DMS 273 treated with DMSO at 0.1 percent for 48 hours (cell line): ENCODE results near the gene LAMA5.

Experiments
- DNase-seq: peaks from one replicate; lab custom pipeline; 2025; lab: John Stamatoyannopoulos, UW

The LAMA5 gene

DNA sequence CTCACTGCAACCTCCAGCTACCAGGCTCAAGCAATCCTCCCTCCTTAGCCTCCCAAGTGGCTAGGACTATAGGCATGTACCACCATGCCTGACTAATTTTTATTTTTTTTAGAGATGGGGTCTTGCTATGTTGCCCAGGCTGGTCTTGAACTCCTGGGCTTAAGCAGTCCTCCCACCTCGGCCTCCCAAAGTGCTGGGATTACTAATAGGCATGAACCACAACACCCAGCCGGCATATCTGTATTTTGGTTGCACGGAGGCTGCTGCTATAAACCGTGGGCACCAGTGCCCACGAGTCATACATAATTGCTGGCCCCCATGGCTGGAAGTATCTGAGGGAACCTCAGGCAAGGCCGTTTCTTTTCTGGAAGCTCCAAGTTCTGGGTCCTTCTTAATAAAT lies 82.7 kb downstream of the LAMA5 start:
- no peak for DNase-seq

DNA sequence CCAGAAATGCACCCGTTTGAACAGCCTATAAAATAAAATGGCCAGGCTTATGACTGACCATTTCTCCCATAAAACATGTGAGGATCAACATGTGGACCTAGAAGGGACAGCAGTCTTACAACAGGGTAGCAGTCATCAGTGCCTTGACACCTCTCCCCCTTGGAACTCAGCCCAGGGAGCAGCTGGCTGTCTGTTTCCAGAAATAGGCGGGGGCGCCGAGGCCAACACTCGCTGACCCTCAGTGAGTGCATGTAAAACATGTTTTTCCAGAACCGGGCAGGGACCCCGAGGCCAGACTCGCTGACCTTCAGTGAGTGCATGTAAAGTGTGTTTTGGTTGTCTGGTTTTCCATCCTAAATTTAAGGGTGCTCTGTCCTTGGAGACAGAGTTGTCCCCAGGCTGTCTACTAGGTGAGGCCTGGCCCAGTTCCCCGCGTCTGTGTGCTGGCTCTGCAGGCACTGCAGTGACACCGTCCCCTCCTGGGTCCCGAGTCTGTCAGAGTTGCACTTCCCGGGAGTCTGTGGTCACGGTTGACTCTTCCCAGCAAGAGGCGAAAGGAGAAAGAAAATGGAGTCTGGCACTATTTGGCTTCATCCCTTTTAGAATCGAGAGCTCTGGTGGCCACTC lies 84.1 kb downstream of the LAMA5 start:
- DNase-seq = no peak

DNA sequence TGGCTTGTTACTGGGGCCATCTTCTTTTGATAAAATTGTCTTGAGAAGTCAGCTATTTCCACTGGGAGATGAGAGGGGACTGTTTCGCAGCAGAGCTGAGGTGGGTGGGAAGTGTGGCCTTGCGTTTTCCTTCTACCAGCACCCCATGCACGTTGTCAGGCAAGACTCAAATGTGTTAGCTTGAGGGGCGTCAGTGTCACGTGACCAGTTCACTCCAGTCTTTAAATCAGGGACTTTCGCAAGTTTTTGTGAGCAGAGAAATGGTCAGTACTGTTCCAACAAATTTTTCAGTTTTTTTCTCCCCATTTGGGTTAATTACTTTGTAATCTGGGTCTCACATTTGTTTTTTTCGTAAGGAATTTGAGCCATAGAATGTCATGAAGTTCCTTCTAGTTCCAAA lies 85.0 kb downstream of the LAMA5 start:
- no peak for DNase-seq

DNA sequence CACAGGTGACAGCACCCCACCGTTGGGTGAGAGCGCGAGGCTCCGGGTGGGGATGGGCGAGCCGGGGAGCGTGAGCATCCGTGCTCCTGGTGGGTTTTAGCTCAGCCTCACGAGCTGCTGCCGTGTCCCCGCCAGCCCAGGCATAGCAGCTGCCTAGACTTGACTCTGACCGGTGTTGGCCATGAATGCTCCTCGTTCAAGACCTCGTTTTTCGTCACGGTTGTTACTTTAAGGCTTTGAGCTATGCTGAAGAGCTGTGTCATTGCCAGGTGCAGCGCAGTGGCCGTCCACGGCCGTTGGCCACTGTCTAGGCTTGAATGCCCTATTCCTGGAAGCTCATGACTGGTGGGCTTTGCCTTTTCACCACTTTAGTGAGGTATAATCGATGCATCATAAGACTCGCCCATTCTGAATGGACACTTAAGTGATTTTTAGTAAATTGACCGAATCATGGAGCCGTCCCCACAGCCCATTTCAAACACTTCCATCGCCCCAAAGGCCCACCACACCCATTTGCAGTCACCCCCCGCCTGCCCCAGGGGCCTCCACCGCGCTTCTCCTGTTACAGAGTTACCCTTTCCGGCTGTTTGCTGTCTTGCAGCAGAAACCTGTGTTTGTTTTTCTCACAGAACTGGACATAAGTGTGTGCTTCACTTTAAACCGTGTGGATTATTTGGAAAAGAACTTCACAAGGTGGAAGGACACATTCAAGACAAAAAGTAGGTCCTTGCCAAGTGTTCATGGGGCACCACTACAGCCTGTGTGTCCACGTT lies 85.8 kb downstream of the LAMA5 start:
- DNase-seq = no peak

DNA sequence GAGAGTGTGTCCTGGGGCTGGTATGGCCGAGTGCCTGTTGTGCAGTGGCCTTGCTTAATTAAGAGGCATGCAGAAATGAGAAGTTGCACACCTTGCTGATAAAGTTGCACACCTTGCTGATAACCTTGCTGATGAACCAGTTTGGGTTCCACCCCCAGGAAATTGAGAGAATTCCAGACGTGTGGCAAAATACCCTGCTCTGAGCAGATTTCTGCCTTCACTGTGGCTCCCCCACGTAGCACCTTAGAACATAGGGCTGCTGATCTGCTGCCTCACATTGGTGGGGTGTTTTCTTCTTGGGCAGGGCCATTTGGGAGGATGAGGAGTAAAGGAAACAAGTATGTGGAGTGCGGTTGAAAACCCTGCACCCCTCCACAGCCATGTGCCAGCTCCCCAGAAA lies 86.8 kb downstream of the LAMA5 start:
- no peak for DNase-seq

DNA sequence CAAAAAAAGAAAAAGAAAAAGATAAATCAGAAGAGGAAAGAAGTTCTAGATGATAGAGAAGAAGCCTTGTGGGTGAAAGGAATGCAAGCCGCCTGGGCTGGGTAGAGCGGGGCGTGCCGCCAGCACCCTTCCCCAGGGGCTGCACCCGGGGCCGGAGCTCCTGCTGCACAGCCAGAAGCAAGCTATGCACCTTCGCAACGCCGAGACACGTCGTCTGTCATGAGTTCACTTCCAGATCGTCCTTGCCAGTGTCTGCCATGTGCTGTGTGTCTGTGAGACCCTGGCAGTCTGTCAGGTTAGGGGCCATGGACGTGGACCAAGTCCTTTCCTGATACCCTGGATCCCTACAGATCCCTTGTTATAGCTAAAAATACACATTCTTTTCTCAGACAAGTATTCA lies 89.9 kb downstream of the LAMA5 start:
- no peak for DNase-seq

DNA sequence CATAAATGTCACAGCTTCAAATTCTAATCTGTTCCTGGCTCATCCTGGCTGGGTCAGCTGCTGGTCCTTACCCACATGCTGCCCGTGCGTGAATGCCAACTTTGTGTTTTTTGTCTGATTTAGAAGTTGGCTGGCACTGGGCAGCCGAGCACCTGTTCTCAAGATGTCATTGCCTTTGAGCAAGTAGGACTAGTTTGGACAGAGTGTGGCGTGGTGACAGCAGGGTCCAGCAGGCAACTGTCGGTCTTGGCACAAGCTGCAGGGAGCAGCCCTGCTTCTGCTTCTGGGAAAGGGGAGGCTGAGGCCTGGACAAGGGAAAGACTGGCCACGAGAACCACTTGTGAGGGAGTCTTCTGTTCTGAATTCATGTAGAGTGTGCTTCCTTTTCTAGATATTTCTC lies 90.7 kb downstream of the LAMA5 start:
- DNase-seq = no peak

DNA sequence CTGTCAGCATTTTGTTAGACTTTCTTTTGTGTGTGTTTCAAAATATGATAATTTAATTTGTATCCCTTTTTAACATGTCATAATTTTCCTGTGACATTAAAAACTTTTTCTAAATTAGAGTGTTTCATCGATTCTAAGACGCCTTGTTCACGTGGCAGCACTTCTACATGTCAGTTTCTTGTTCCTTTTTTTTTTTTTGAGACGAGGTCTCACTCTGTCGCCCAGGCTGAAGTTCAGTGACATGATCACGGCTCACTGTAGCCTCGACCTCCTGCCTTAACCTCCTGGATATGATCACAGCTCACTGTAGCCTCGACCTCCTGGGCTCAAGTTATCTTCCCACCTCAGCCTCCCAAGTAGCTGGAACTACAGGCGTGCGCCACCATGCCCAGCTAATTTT lies 91.9 kb downstream of the LAMA5 start:
- DNase-seq = no peak

DNA sequence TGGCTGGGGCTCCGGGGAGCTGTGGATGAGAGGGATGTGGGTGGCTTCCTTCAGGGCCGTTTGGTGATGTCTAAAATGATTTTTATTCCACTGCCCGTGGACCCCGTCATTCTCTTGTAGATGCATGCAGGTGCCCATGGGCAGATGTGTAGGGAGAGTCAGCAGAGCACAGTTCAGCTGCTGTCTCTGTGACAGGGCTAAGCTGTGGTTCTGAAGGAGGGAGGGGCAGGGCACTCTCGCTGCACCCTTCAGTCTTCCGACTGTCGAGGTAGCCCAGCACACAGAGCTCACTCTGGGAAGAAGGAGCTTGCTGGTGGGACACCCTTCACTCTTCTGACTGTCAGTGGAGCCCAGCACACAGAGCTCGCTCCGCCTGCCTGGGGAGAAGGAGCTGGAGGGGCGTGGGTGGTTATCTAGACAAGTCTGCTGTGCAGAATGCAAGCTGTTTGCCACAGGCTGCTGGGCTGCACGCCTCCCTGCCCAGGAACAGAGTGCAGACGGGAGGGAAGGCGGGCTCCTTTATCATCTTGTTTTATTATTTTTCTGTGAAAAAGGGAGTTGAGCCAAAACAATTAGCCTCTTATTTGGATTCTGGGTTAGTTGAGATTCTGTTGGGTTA lies 92.7 kb downstream of the LAMA5 start:
- no peak for DNase-seq

DNA sequence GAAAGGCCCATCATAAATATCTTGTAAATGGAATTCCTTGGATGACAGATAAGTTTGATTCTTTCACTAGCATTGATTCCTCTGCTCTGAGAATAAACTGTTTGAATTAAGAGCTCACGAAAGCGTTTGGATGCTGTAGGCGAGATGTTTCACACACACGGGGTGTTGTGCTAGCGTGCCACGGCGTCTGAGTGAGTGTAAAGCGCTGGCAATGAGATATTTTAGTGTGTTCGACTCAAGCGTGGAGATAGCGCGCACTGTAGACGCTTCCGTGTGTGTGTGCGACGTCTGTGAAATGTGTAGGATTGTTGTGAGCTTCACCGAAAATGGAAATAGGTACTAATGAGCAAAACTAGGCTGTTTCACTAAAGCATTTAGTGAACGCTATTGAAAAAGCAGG lies 93.7 kb downstream of the LAMA5 start:
- DNase-seq = no peak

DNA sequence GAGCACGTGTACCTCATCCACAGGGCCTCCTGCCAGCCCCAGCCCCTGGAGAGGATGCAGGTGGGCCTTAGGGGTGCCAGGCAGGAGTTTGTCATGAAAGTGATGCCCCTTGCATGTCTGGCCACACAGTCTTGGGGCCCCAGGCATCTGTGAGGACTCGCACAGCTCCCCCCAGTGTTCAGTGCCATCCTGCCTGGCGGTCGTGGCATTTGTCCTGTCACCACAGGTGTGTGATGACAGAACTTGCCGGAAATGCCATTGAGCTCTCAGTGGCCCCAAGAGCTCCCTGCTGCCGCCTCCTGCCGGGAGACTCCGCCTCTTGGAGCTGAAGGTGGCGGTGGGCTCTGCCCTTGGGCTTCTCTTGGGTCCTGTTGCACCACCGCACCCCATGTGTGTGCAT lies 94.9 kb downstream of the LAMA5 start:
- DNase-seq = no peak

DNA sequence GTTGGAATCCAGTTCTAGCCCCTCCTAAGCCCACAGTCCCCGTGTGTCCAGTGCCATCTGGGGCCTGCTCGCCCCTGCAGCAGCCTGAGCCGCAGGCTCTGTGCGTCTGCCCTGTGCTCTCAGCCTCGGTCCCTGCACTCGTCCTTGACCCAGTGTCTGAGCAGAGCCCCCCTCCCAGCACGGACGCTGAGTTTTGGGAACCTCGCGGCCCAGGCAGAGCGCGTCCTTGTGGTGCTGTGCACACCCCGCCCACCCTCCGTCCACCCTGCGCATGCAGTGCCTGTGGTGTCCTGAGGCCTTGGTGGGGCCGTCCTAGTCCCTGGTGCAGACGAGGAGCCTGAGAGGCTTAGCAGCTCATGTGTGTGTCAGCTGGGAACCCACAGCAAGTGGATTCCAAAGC lies 97.2 kb downstream of the LAMA5 start:
- no peak for DNase-seq

DNA sequence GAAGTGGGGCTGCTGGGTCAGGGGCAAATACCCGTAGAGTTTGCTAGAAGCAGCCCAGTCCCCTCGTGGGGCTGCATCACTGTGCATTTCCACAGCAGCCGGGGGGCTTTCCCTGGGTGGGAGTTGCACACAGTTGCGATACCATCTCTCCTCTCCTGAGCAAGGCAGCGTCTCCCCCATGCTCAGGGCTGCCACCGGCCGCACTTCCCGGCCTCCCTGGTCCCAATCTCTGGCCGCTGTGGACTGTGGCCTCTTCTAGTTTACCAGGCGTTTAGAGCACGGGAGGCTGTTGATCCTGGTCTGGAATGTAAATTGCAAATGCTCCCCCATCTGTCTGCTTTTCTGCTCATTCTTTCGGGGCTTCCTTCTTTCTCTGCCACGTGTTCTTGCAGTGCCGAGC lies 97.7 kb downstream of the LAMA5 start:
- DNase-seq = no peak

DNA sequence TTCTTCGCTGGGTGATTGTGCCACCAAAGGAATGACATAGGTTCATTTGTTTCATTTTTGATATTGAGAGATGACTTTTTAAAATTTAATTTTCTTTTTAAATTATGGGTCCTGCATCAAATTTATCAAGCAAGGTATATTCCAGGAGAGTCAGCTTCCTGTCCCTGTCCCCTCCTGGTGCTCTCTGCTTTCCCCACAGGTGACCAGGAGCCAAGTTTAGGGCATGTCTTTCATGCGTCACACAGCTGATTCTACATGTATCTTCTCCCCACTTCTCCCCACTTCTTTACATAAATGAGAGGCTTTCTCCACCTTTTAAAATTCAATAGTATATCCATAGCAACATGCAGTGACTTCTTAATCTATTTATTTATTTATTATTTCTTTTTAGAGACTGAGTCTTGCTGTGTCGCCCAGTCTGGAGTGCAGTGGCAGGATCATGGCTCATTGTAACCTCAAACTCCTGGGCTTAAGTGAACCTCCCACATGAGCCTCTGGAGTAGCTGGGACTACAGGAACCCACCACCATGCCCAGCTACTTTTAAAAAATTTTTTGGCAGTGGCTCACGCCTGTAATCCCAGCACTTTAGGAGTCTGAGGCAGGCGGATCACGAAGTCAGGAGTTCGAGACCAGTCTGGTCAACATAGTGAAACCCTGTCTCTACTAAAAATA lies 98.7 kb downstream of the LAMA5 start:
- no peak for DNase-seq

DNA sequence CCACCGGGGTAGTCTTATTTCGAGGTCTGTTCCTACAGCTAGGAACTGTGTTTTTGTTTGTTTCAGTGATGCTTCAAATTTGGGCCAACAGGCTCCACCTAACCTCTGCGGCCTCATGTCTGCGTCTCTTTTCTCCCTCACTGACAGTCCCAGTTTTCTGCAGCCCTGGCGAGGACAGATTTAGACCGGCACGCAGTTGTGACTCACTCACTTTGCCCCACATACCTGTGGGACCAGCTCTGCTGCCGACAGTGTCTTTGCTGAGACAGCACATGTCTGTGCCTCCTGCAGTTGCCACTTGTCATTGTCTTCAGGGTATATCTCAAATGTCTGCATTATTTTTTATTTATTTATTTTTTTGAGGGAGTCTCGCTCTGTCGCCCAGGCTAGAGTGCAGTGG lies 99.6 kb downstream of the LAMA5 start:
- DNase-seq = no peak

DNA sequence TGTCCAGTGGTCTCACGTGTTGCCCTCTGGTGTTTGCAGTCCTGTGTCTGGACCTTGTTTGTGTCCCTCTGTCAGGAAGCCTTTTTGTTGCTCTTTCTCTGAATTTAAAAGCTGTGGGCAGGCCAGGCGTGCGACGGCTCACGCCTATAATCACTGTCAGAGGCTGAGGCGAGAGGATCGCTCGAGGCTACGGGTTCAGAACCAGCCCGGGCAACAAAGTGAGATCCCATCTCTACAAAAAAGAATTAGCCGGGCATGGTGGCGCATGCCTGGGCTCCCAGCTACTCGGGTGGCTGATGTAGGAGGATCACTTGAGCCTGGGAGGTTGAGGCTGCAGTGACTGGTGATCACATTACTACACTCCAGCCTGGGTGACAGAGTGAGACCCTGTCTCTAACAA lies 100.3 kb downstream of the LAMA5 start:
- DNase-seq = no peak

DNA sequence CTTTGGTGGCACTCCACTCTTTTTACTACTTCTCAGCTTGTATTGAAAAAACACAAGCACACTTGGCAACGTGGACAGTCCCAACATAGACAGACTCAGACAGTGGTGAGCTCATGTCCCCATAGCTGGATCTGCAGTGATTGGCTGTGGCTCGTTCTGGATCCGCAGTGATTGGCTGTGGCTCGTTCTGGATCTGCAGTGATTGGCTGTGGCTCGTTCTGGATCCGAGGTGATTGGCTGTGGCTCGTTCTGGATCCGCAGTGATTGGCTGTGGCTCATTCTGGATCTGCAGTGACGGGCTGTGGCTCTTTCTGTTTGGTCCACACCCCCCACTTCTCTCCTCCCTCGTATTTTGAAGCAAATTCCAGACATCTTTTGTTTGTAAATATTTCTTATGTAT lies 100.8 kb downstream of the LAMA5 start:
- DNase-seq = no peak

DNA sequence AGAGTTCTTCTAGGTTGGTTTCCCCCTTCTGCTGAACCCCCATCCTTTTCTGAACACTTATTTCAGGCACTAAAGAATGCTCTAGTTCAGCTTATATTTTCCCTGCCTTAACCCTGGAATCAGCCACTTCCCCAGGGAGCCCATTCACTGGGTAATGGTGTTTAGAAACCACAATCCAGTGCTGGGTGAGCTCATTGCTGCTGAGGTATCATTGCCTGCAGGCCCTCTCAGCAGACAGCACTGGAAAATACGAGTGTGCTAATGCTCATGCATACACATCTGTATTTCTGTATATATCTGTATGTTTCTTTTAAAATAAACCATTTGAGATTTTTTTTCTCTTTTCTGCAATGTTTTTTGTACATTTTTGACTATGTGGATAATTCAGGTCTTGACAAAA lies 101.7 kb downstream of the LAMA5 start:
- no peak for DNase-seq

DNA sequence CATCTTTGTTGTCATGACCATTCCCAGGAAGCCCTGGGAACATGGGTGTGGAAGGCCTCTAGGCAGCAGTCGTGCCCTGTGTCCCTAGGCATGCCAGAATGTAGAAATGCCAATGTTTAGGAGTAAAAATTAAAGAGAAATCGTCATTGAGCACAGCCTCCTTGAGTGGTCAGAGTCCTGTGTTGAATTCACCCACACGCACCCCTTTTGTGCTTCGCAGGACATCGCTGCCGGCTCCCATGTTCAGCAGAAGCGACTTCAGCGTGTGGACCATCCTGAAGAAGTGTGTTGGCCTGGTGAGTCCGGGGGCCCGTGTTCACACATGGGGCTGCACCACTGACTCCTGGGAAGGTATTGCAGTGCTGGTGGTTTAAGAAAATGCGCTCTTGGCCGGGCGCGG lies 103.7 kb downstream of the LAMA5 start:
- no peak for DNase-seq

DNA sequence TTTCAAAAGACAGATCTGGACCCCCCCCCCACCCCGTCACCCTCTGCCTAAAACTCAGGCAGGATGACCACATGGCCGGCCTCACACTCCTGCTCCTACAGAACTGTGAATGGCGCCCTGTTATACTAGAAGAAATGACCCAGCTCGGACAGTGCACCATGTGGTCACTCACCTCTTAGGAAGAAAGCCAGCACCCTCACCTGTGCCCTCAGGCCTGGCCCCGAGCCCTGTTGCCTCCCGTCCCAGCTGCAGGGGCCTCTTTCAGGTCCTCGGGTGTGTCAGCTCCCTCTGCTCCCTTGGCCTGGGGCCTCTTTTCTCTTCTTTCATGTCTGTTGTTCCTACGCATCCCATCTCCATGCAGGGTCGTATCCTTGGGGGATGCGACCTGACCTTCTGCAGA lies 105.0 kb downstream of the LAMA5 start:
- no peak for DNase-seq

DNA sequence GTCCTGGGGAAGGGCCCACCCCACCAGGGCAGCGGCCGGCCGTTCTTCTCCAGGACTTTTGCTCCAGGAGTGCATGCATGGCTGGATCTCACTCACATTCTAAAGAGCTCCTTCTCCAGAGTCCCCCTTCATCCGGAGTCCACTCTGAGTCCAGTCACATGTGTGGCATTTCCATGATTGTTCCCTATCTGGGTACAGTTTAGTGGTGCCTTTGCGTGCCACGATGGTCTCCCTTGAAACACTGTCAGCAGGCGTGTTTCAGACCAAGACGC lies 107.9 kb downstream of the LAMA5 start:
- DNase-seq = no peak
